Activated CD4-positive, alpha-beta T cell treated with anti-CD3 and anti-CD28 coated beads, Interleukin-2, Interleukin-6, amounts not matched to agents 100 ng/mL and 50 ng/mL, durations not matched to agents 16 hours and 8 hours (primary cell): ENCODE results near the gene FBXL5.

ENCODE experiments used
- DNase-seq: peaks from one replicate; pipeline ENCODE4 v3.0.0-alpha.2; 2020

FBXL5 gene

DNA sequence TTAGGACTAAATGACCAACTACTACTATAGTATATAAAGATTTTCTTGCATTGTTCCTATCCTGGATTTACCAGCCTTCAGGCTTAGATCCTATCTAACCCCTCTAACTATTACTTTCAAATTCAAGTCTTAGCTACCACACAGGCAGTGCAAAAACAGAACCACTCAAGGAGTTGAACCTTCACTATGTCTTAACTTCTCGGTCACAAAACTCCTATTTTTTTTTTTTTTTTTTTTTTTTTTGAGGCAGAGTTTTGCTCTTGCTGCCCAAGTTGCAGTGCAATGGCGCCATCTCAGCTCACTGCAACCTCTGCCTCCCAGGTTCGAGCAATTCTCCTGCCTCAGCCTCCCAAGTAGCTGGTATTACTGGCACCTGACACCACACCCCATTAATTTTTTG is 20.2 kb upstream of the FBXL5 start:
- DNase-seq, result no peak

DNA sequence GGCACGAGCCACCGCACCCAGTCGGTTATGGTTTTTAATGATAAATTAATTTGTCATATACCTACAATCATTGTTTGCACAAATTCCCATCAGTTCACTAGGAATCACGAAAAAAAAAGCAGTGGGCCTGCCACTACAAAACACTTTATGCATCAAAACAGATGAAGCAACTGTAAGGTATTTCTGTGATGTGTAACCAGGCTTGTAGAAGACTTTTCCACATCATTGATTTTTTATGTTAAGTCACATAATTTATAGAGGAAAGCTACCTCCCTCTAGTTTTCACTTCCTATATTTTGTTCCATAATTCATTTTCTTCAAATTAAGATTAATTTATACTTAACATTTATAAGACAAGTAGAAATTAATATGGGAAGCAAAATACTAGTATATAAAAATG is 19.8 kb upstream of the FBXL5 start:
- DNase-seq, result no peak

DNA sequence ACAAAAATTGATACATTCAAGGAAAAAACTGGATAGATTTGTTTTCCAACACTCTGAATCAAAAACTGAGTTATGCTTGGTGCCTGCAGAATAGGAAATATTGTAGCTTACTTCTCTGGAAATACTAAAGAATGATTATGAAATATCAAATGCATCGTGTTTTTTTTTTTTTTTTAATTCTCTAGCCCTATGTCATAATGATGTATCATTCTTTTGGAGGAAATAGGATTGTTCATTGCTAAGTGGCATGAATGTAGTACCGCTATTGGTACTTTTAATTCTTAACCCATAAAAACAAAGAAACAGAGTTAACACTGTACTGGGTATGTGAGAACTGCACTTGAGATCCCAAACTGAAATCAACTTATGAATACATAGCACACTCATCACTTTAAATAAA is 18.9 kb upstream of the FBXL5 start:
- DNase-seq, result no peak

DNA sequence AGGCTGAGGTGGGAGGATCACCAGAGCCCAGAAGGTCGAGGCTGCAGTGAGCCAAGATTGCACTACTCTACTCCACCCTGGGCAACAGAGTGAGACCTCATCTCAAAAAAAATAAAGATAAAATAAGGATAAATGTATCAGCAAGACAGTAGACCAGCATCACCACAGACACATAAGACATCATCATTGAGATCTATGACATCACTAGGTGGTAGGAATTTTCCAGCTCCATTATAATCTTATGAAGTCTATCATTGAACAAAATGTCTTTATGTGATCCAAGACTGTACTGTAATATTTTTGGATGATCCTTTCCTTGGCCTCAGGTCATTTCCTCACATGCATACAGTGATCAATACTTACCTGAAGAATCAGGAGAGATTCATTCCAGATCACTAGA is 18.2 kb upstream of the FBXL5 start:
- DNase-seq, result no peak

DNA sequence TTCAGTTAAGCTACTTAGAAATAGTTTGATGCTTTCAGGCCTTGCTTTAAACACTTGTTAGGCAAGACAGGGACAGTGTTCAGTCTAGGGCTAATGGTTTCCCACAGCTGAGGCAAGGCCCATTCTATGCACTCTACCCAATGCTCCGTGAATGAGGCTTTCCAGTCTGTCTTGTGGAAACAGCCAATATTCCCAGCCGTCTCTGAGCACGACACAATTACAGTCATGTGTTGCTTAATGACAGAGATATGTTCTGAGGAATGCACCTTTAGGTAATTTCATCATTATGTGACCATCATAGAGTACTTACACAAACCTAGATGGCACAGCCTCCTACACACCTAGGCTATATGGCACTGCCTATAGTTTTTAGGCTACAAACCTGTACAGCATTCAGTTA is 16.9 kb upstream of the FBXL5 start:
- DNase-seq, result no peak

DNA sequence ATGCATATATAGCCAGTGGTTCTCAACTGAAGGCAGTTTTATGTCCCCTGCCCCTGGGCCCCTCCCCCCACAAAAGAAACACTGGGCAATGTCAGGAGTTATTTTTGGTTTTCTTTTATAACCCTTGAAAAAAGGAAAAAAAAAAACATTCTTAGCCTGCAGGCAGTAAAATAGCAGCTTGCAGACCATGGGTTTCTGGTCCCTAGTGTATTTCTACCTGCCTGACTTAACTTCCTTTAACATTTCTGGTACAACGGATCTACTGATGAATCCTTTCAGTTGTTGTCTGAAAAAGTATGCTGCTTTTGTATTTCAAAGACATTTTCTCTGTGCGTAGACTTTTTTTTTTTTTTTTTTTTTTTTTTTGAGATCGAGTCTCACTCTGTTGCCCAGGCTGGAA is 15.4 kb upstream of the FBXL5 start:
- DNase-seq, result no peak

DNA sequence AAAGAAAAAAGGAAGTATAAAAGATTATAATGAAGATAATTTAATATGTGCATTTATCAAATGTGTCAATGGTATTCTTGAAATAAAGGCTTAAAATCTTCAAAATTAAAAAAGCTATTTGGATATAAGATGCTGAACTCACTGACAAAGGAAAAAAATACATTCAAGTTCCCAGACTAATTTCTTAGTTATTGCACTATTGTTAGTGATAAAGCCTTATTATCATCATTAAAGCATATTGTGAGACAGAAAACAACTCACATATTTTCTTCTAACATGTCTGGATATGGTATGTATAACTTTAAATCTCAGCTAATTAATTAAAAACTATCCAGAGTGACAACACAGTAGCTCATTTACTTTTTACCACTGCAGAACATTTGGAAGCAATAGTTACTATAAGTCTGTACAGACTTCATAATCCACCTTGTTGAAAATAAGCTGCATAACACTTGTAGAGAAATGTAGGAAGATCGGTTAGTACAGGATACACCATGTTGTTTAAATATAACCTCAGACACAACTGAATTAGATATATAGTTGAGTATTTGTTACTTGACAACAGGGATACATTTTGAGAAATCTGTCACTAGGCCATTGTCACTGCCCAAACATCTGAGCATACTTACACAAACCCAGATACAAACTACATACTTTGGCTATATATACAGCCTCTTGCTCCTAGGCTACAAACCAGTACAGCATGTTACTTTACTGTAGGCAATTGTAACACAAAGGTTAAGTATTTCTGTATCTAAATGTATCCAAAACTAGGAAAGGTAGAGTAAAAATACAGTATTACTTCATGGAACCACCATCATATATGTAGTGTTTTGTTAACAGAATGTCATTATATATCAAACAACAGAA is 13.6 kb upstream of the FBXL5 start:
- DNase-seq, result no peak

DNA sequence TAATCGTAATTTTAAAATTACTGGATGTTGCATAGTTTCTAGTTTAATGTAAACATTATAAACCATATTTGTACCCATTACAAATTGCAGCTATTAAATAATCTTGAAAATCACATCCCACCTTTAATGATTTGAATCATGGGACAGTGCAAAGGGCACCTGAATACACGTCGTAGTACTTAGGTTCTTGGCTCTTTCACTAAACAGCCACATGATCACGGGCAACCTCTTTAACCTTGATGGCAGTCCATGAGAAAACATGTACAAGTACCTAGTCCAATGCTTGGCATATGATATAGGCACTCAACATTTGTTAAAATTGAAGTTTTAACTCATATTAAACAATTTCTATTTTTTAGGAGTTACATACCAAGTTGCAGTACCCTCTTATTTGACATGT is 11.8 kb upstream of the FBXL5 start:
- no peak for DNase-seq

DNA sequence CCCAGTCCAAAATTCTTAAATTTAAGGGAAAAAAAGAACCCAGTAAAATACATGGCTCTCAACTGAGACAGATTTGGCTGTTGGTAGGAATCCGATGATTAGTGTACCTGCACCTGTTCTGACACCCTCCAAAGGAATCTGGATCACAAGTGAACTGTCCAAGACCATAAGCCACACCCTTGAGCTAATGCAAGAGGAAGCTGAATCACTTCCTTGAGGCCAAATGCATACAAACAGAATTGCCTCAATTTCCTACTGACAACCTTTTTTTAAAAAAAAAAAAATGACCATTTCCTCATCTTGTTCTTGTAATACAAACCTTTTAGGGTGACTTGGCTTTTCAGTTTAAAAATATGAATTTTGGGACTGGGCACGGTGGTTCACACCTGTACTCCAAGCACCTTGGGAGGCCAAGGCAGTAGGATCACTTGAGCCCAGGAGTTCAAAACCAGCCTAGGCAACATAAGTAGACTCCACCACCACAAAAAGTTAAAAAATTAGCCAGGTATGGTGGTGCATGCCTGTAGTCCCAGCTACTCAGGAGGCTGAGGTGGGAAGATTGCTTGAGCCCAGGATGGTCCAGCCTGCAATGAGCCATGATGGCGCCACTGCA is 10.7 kb upstream of the FBXL5 start:
- peak; percentile 24 for DNase-seq

DNA sequence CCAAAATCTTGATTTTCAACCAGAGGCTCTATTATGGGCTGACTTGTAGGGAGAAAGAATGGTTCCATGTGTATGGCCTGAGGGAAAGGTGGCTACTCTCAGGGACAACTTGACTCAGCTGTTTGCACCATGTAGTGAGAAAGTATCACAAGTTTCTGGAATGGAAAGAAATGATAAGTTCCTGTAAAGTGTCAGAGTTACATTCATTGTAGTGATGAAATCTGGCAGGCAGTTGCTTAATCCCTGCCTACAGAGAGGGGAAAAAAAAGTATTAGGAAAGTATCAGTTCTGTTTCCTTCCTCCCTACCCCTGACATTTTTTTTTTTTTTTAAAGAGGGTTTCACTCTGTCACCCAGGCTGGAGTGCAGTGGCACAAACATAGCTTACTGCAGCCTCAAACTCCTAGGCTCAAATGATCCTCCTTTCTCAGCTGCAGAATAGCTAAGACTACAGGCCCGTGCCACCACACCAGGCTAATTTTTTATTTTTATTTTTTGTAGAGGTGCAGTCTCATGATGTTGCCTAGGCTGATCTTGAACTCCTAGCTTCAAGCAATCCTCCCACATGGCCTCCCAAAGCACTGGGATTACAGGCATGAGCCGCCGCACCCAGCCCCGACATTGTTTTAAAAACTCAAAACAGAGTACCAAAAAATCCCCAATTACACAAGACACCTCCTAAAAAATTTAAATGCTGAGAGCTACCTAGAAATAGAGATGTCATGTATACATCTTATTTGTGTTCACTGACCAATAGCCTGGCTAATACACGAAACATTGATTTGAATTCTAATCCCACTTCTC is 4.8 kb upstream of the FBXL5 start:
- peak; percentile 47 for DNase-seq

DNA sequence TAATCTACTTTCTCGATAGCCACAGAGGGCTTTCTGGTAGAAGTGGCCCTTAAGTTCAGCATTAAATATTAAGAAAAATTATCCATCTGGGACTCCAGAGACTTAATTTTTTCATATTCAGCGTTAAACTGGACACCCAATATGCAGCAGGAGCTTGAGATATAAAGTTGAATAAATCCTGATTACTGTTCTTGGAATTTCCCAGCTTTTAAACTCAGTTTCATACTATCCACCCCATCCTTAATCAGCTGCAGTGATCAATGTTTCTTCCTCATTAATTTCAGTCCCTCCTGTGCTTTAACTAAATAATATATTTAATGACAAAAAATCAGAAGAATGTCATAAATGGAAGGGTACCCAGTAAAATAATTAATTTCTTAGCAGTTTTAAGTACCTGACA is 3.6 kb upstream of the FBXL5 start:
- no peak for DNase-seq

DNA sequence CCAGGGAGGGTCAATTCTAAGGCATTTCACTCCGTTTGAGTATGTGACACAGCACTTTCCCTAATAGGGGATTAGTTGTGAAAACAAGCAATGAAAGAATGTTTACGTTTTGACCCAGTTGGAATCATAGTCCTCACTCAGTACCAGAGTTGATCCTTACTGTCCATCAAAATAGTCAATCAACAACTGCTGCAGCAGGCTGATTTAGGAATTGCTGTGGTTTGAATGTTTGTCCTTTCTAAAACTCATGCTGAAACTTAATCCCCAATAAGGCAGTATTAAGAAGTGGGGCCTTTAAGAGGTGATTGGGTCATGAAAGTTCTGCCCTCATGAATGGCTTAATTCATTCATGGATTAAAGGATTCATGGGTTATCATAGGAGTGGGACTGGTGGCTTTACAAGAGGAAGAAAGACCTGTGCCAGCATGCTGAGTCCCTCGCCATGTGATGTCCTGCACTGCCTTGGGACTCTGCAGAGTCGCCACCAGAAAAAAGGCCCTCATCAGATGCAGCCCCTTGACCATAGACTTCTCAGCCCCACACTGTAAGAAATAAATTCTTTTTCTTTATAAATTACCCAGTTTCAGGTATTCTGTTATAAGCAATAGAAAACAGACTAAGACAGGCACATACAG is 3.1 kb upstream of the FBXL5 start:
- no peak for DNase-seq

DNA sequence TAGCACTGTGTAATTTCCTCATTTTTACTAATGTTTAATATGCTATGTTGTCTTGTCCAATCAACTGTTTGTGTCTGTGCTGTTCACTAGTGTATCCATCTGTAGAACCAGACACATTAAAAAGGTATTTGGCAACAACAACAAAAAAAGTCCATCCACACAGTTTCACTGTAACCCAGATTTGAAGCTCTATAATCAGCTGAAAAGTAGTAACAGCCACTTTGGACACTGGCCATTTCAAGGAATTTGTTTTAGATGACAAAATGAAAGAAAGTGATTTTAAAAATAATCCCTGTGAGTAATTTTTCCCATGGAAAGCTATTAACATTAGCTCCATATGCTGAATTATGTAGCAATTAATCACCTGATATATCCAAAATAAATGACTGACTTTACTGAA is 2.2 kb upstream of the FBXL5 start:
- DNase-seq, result no peak

DNA sequence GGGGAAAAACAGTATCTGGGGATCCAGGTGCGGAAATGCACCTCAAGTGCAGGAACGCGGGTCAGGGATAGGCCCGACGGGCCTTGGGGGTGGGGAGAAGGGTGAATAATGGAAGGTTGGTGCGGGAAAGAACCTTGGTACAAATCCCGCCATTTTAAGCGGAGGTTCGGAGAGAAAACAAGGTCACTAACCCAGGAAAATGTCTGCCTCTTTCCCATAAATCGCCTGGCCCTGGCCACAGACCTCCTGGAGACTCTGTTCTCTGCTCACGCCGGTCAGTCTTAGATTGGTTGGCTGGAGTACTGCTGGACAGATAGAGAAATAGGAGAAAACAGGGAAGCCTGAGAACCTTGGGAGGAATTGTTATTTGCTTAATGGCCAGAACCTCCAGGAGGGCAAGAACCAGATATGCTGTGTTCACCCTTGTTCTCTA is 897 bp upstream of the FBXL5 start:
- no peak for DNase-seq

DNA sequence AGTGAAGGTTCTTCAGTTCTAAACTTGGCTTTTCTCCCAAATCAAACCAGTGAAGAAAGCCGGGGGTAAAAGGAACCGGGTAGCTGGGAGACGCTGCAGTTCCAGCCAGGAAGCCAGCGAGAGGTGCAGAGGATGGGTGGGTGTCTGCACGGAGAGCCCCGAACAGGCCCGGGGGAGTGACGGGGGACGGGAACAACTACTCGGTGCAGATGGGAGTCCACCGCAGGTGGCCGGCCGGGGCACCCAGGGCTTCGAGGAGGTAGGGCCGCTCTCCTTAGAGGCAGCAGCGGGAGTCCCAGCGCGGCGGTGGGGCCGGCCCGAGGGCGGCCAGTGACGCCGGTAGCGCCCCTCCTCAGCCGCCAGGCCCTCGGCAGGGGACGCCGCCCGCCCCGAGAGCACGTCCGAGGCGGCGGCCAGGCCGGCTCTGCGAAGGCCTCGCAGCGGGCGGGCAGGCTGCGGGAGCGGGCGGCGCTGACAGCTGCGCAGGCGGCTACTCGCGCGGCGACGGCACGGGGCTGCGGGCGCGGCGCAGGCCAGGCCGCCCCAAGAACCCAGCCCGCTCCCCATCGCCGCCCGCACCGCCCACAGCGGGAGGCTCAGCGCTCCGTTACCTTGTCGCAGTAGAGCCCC is 449 bp downstream of the FBXL5 start:
- DNase-seq, result peak; percentile 46

DNA sequence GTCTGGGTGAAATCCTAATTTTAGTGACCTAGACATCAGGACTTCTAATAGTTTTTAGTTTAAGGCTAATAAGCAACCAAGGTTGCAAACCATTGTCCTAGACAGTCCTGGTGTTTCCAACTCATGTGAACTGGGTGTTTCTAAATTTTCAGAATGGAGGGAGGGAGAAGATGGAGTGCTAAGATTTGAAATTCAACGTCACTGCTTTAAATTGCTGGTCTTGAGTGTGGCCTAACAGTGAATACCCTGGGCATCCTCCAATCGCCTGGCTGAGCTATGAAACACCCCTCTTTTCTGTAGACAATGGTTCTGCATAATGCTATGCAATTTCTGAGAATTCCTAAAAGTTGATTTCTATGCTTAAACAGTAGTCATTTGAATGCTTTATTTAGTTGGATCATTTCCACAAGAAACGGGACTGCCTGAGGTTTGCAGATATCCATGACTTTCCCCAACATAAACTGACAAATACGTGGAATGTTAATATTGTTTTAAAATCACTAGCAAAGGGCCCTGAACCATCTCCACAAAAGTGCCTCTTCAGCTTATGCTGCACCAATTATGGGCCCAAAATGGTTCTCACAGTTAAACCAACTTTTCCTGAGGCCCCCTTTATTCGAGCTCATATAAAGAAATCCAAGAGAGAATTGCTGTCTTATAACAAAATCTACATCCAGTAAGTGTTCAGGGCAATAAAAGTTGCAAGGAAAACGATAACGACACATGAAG is 1.1 kb downstream of the FBXL5 start:
- DNase-seq, result peak; percentile 56

DNA sequence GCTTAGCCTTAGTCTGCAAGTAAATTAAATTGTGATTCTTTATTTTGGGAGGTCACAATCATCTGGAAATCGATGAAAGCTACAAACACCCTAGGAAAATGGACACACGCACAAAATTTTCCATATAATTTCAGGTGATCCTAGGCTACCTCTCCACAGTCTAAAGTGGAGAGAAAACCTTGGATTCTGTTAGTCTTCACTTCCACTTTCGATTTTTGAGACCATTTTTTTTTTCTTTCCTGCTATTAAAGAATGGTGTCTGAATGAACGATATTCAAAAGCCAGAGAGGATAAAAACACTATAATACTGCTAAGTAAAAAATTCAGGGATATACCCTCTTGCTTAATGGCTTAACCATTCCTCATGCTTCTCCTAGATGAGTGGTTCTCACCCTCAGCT is 1.7 kb downstream of the FBXL5 start:
- DNase-seq, result no peak

DNA sequence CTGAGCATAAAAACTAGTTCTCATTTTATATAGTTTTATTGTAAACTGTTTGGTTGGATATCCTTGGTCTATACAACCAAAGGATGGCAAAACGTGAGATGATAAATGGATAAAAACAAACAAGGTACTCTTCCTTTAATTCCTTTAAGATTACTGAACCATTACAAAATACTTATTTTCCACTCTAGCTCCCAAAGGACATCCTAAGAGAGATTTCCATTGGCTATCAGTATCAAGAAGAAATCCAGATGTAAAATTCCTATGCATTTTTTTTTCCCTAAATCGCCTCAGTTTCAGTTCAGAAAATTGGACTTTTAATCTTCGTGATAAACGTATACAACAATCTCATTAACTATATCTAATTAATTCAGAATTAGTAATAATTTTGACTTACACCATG is 2.3 kb downstream of the FBXL5 start:
- no peak for DNase-seq

DNA sequence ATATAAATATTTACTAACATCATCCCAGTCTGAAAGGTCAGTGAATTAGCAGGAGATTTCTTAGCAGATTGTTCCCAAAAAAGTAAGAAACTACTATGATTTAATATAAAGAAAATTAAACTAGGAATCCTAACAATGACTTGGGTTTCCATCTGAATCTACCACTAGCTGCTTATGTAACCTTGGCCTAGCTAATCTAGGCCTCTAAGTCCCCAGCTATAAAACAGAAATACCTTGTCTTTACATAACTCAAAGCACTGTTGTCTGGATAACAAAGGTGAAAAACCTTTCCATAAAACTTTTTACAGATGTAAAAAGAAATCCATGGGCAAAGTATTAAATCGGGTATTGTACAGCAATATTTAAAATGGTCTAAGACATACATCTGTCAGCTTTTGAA is 3.0 kb downstream of the FBXL5 start:
- no peak for DNase-seq

DNA sequence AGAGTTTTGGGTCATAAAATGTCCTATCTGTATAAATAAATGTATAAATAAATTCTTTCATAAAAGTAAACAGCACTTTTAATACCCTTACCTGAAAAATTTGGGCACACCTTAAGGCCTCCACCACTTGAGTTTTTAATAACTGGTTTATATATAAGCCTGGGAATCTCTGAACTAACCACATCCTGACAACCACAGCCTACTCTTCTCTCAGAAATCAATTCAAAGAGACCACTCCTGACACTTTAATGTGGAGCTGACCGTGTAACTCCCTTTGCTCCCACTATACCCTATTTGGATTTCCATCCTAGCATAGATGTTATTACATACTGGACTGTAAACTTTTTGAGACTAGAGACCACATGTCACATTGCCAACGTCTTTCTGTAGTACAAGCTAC is 3.5 kb downstream of the FBXL5 start:
- peak; percentile 5 for DNase-seq

DNA sequence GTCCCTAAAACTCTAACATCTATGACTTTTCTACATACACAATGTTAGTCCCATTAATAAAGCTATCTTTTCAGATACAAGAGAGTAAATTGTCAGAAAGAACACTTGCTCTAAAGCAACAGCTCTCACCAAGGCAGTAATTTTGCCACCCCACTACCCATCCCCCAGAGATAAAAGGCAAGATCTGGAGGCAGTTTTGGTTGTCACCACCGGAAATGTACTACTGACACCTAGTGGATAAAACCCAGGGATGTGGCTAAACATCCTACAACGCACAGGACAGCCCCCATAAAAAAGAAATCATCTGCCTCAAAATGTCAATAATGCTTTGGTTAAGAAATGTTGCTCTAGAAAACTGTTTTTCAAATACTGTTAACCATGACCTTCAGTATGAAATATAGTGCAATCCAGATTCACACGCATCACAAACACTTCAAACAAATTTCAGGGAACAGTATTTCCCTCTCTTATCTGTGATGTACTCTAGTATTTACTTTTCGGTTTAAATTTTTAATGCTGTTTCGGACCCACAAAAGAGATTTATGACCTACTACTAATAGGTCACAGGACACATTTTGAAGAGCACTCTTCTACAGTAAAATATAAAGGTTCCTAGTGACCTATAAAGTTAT is 5.1 kb downstream of the FBXL5 start:
- peak; percentile 84 for DNase-seq

DNA sequence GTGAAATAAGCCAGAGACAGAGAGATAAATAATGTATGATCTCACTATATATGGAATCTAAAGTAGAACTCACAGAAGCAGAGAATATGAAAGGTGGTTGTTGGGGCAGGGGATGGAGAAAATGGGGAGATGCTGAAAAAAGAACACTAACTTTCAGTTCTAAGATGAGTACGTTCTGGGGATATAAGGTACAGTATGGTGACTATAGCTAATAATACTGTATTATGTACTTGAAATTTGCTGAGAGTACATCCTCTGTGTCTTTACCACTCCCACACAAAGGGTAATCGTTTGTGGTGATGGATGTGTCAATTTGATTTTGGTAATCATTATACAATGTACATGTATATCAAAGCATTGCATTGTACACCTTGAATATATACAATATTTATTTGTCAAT is 6.6 kb downstream of the FBXL5 start:
- peak; percentile 7 for DNase-seq
